GM21723 (cell line): ENCODE measurements around the gene LYRM9.
"Not testable (repeated sequence)": the region's sequence is repeated elsewhere in the genome, so short reads cannot be mapped to it uniquely, and the experiment has no call there.

Experiments
- ATAC-seq: cut with Tn5 transposase; IDR thresholded peaks from one replicate; pipeline ENCODE4 v1.9.1; 2021; ENCODE audit warnings: mild to moderate bottlenecking, moderate library complexity; ENCODE audit not compliant: unreplicated experiment

The LYRM9 gene

DNA sequence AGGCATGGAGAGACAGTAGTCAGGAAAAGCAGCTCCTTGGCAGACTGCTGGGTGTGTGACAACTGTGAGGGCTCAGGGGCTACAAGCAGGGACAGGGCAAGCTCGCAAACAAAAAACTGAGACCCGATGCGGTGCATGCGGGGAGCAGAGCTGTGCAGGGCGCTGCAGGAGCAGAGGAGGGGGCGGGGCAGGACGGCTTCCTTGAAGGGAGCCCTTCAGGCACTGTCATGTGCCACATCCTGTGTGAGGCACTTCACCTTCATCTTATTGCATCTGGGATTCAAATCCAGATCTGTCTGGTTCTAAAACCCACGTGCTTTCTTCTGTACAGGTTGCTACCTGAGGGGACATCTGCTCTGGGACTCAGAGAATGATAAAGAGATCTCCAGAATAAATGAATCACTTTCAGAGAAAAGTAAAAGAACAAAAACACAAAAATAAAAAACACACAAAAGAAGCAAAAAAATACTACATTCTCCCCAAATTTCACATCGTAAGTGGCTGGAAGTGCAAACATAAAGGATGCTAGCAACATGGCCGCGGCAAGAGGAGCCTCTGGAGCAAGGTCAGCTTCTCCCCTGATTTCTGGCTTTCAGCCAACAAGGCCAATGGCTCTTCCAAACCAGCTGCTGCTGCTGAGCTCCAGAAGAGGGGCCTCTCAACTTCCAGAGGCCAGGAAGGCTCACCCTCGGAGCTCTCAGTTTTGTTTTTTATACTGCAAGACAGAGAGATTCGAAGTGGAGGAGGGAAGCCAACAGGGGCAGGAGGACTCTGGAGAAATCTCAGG, 14.2 kb downstream of the LYRM9 start:
- no peak for ATAC-seq

DNA sequence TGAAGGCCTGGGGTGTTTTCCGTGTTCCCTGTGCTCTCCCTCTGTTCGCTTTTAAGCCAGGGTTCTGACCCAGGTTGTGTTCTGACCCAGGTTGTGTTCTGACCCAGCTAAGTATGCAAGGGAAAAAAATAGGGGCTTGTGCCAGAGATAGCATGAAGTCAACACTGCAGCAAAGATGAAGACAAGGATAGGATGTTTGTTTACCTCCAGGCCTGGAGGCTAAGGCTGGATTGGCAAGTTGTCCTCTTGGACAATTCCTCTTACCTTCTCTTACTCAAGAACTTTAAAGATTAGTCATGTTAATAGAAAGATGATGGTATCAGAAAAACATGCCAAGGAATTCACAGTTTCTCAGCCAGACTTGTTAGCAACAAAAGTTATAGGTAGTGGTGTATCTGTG, 19.4 kb downstream of the LYRM9 start:
- no peak for ATAC-seq

DNA sequence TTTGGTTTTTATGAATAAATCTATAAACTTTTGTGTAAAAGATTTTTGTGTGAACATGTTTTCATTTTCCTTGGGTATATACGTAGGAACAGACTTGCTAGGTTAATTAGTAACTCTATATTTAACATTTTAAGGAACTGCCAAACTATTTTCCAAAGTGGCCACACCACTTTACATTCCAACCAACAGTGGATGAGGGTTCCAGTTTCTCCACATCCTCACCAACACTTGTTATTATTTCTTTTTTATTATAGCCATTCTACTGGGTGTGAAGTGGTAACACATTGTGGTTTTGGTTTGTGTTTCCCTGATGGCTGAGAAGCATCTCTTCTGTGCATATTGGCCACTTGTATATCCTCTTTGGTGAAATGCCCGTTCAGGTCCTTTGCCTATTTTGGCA, 20.0 kb downstream of the LYRM9 start:
- no peak for ATAC-seq

DNA sequence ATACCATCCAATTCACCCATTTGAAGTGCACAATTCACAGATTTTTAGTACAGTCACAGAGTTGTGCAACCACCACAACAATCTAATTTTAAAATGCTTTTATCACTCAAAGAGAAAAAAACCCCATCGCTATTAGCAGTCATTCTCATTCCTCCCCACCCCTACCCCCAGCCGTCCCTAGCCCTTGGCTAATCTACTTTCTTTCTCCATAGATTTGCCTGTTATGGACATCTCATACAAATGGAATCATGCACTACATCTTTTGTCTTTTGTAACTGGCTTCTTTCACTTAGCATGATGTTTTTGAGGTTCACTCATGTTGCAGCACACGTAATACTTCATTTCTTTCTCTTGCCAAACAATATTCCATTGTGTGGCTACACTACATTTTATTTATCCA, 20.4 kb downstream of the LYRM9 start:
- ATAC-seq: no peak

DNA sequence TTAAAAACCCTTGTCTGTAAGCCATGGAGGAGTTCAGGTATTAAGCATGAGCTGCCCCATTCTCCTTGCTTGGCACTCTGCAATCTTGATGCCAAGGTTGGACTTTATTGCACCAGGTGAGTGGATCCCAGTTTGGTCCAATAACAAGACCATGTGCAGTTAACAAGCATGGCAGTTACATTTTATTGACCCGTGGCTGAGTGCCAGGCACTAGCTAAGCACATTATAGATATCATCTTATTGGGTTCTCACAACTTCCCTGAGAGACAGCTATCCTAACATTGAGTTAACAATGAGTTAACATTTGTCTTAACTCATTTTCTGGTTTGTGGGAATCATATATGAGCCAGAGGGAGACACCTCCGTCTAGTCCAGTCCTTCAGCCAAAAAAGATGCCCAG, 21.8 kb downstream of the LYRM9 start:
- ATAC-seq: no peak

DNA sequence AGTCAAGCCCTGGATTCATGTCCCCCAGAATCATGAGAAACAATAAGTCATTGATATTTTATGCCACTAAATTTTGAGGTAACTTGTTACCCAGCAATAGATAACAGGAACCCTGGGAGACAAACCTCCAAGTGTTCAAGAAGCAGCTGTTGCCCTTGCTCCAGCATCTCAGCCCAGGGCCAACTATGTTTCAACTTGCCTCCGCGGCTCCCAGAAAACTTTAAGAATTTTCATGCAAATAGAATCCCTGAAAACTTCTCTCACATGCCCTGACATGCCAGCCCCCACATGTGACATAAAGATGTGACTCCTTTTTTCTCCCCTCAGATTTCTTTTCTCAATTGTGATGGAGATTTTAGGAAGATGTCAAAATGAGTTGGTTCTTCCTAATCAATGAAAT, 22.8 kb downstream of the LYRM9 start:
- ATAC-seq: no peak

DNA sequence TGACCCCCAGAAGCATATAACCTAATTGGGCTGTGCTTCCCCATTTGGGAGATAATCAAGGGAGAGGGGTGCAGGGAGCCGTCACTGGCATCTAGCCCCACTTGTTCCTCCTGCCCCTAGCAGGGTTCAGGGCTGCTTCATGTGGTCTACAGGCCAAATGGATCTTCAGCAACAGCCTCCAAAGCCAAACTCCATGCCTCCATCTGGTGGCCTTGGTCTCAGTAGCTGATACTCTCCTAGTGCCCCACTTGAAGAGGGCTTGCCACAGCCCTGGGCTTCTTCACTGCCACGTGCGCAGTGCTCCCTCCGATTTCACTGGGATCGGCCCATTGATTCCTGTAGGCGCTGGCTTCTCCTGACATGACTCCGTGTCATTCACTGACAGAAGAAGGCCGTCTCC, 24.6 kb downstream of the LYRM9 start:
- no peak for ATAC-seq

DNA sequence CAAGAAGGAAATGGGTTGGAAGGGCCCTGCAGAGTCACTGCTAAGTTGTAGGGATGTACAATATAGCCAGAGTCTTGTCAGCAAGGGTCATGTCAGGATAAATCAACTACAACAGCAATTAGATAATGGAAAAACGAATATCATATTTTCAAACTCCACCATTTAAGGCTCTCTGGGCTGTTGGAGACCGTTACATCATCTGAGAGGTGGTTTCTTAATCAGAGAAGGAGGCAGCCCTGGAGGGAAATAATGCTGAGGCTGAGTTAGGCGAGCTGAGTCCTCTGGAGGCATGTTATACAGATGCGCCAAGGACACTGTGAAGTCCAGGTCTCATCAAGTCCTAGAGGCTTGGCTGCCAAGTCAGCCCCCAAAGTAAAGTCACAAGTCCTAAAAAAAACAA, 30.3 kb downstream of the LYRM9 start:
- no peak for ATAC-seq

DNA sequence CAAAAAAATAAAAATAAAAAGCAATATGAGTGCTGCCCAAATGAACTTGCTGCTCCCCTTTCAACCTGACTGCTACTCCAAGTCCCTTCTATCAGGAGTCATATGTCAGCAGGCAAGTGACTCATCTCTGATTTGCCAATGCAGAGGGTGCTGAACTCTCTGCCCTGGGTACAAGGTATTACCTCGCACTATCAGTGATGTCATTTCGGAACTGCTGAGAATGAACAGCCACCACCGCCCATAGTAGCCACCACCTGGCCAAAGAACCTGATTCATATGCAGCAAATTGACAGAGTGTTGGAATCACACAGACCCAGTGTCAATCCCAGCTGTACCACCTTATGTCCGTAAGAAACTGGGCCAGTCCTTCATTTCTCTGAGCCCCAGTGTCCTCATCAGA, 31.2 kb downstream of the LYRM9 start:
- ATAC-seq: no peak

DNA sequence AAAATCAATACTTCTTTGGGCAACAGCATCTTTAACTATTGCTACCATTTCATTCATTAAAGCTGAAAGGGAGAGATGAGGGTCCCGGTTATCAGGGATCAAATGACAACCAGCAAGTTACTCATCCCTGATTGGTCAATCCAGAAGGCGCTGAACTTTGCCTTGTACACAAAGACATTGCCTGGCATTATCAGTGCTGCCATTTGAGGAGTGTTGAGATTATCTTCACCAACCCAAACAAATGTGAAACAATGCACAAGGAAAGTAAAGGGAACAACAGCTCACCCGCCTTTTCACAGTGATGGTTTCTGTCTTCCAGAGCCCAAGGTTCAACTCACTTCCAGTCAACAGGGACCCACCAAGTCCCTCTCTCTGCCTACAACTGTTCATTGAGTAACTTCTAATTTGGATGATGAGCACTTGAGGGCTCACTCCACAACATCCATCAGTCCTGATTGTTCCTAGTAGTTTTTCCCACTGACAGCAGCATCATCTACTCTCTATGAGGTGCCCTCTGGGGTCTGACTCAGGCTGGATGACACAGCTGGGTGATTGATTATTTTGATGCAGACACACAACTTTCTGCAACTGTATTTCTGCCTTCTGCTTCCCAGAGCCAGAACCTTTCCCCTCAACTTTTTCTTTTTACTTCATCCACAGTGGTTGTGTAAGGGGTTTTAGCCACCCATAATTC, 32.0 kb downstream of the LYRM9 start:
- no peak for ATAC-seq

DNA sequence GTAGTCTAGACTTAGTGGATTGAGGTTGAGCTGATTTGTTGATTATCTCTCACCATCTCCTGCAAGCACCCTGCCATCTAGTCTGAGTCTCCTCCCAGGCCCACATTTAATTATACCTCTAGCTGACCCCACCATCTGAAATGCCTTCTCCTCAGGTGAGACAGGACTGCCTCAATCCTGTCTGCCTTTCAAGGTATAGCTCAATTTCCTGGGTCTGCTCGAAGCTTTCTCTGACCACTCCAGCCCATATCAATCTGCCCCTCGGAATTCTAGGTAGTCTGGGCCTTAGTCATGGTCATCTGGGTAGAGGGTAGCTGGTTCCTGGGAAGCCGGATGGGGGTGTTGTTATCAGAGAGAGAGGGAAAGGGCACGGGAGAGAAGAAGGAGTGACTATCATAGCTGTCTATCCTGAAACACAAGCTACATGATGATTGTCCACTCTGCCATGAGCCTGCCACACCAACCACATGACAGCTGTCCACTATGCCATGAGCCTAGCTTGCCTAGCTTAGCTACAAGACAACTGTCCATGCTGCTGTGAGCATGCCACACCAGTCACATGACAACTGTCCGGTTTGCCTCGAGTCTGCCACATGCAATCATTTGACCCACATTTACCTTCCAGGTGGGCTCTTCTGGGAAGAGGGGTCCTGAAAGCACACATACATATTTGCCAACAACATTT, 34.4 kb downstream of the LYRM9 start:
- ATAC-seq: no peak

DNA sequence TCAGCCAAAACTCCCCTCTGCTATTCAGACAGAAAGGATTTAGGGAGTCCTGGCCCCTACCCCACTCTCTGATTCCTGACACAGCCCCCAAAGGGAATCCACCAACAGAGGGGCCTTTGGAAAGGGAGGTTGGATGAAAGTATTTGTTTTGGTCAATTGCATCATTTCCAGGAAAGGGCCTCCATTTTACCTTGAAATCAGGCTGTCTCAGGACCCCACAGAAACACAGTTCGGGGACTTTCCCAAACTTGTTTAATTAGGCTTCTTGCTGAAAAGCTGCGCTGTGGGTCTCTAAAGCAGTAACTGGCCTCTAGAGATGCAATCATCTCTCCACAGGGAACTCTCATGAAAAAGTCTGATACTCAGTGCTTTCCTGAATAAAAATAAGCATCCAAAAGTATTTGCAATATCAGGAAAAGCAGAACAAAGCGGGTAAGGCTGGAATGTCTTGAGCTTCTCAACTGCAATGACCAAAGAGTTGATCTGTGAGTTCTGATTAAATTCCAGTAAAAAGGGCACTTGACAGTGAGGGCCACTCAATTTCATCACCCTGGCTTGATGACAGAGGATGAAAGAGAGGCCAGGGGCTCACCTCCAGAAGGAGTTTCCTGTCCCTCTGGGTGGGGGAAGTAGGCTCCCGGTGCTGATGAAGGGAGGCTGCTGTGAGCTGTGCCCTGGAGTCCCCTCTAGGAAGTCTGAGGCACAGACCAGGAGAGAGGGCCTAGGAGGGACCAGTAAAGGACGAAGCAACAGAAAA, 36.3 kb downstream of the LYRM9 start:
- ATAC-seq: no peak

DNA sequence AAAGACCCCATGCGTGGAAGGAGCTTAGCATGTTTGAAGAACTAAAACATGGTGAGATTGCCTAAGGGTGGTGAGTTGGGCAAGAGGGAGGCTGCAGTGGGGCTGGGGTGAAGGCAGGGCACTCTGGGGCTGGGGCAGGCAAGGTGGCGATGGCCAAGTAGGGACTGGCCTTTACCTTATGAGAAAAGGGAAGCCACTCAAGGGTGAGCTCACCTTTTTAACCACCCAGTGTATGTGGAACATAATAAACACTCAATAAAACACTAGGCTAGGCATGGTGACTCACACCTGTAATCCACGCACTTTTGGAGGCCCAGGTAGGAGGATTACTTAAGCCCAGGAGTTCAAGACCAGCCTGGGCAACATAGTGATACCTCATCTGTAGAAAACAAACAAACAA, 37.7 kb downstream of the LYRM9 start:
- ATAC-seq: no peak

DNA sequence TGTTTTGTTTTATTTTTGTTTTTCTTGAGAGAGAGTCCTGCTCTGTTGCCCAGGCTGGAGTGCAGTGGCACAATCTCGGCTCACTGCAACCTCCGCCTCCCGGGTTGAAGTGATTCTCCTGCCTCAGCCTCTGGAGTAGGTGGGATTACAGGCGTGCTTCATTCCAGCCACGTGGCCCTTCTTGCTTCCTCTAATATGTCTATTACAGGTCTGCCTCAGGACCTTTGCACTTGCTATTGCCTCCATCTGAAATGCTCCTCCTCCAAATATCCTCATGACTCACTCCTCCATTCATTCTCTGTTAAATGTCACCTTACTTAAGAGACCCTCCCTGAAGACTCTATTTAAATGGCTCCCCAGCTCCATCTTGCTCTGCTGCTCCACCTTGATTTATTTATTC, 39.0 kb downstream of the LYRM9 start:
- no peak for ATAC-seq

DNA sequence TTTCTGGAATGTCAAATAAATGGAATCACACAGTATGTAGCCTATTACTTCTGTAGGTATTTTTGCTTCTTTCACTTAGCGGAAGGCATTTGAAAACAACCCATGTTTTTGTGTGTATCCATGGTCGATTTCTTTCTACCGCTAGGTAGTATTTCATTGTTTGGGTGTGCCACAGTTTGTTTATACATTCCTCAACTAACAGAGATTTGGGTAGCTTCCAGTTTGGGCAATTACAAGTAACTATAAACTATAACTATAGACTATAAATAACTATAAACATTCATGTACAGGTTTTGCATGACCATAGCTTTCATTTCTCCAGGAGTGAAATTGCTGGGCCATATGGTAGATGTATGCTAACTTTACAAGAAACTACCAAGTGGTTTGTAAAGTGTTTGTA, 40.1 kb downstream of the LYRM9 start:
- ATAC-seq: no peak

DNA sequence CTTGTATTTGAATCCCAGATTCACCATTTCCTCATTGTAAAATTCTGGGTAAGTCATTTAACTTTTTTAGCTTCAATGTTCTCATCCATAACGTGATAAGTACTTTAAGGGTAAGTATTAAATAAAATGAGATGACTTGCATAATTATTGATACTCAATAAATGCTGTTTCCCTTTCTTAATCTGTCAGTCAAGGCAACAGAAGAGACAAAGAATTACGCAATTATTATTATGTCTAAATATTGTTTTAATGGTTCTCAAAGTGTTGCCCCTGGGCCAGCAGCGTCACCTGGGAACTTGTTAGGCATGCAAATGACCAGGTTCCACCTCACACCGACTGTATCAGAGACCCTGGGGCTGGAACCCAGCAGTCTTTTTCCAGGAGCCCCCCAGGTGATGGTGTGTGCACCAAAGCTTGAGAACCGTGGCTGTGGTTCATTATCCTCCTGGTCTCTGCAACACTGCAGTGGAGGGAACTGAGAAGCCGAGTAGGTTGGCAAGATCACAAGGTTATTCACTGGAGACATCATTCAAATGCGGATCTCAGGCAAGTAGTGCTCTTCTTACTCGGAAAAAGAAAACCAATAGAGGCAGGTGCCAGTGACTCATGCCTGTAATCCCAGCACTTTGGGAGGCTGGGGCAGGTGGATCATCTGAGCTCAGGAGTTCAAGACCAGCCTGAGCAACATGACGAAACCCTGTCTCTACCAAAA, 43.5 kb downstream of the LYRM9 start:
- no peak for ATAC-seq

DNA sequence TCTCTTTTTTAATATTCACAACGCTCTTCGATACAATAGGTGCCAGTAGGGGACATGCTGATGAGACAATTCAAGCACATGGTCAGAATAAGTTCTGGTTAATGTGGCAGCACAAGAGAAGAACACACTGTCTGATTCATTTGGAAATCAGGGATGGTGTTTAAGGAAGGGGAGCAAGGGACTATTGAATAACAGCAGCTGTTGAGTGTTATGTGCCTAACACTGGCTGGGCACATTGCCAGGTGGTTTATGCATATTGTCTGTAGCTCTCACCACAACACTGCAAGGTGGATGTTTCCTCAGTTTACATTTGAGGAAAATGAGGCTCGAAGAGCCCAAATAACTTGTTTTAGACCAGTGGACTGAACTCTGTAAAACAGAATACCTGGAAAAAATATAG, 44.2 kb downstream of the LYRM9 start:
- ATAC-seq: no peak

DNA sequence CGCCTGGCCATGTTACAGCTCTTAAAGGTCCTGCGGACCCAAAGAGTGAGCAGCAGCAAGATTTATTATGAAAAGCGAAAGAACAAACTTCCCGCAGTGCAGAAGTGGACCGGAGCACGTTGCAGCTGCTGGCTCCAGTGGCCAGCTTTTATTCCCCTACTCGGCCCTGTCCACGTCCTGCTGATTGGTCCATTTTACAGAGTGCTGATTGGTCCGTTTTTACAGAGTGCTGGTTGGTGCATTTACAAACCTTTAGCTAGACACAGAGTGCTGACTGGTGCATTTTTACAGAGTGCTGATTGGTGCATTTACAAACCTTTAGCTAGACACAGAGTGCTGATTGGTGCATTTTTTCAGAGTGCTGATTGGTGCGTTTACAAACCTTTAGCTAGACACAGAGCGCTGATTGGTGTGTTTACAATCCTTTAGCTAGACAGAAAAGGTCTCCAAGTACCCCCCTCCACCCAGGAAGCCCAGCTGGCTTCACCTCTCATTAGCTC, 46.3 kb downstream of the LYRM9 start:
- ATAC-seq: not testable (repeated sequence)

DNA sequence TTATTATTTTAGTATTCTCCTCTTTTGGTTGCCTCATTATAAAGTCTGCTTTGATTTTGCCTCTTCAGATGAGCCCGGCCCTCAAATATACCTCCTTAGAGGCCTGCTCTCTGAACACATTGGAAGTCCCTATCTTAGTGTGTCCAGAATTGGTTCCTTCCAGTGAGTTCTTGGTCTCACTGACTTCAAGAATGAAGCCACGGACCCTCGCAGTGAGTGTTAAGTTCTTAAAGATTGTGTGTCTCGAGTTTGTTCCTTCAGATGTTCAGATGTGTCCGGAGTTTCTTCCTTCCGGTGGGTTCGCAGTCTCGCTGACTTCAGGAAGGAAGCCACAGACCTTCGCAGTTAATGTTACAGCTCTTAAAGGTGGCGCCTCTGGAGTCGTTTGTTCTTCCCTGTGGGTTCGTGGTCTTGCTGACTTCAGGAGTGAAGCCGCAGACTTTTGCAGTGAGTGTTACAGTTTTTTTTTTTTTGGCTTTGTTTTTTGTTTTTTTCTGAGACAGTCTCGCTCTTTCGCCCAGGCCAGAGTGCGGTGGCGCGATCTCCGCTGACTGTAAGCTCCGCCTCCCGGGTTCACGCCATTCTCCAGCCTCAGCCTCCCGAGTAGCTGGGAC, 47.0 kb downstream of the LYRM9 start:
- no peak for ATAC-seq
